B cell (primary cell): ENCODE measurements around the gene DSP. TPM values are rescaled to one million over a fixed set of nuclear protein-coding genes. Genes with fewer than 3 reads are reported as not detected.

Source experiments
- ATAC-seq: fragments of 200-7000 bp; cut with Tn5 transposase; one replicate; pipeline ENCODE4 v1.10.0; 2021; ENCODE audit warnings: low read depth, mild to moderate bottlenecking, moderate number of reproducible peaks, moderate library complexity
- CTCF ChIA-PET: fragments of 350-600 bp; sonication (Branson Sonifier 250); formaldehyde crosslinking; loops from one replicate; lab custom pipeline; 2021; ENCODE audit warnings: antibody characterized with exemption, inconsistent platforms; lab: Charles Lee
- POLR2A ChIA-PET: fragments of 350-600 bp; sonication (Branson Sonifier 250); formaldehyde crosslinking; loops from one replicate; lab custom pipeline; 2021; ENCODE audit warnings: antibody characterized with exemption; lab: Charles Lee
- DNase-seq: peaks from one replicate; pipeline ENCODE4 v3.0.0; 2013
- H2AFZ ChIP-seq: 2 replicates; pipeline ENCODE4 v1.6.1; 2012; ENCODE audit warnings: mild to moderate bottlenecking, low read depth, low read length; ENCODE audit not compliant: insufficient read depth, poor library complexity, severe bottlenecking
- H3K27ac ChIP-seq, 2 donors: 1 replicate in 1 of 2; 2 replicates in 1 of 2; pipeline ENCODE4 v1.5.1; 2012 to 2013; ENCODE audit warnings: low read length in 2 of 2, mild to moderate bottlenecking in 2 of 2, moderate library complexity in 1 of 2
- H3K27me3 ChIP-seq, 4 experiments: fragments of 200-600 bp in 1 of 4; sonication (generic) in 1 of 4; replicated peaks in 1 of 4; 1 replicate in 2 of 4; 2 replicates in 2 of 4; pipeline versions ENCODE4 v1.6.1 to v1.7.0; 2013 to 2016; ENCODE audit warnings: low read length in 3 of 4, mild to moderate bottlenecking in 2 of 4, mixed read lengths in 1 of 4, moderate library complexity in 1 of 4; ENCODE audit not compliant: insufficient read depth in 4 of 4, control insufficient read depth in 3 of 4; ENCODE audit errors: control extremely low read depth in 1 of 4
- H3K36me3 ChIP-seq, 2 experiments: replicated peaks in 1 of 2; 1 replicate in 1 of 2; 2 replicates in 1 of 2; pipeline versions ENCODE4 v1.6.1 to v1.7.1; 2013; ENCODE audit warnings: low read length in 1 of 2; ENCODE audit not compliant: insufficient read depth in 2 of 2, control insufficient read depth in 1 of 2; ENCODE audit errors: control extremely low read depth in 1 of 2, extremely low read depth in 1 of 2
- H3K4me1 ChIP-seq, 2 donors: fragments of 200-600 bp in 1 of 2; sonication (generic) in 1 of 2; 1 replicate in 1 of 2; 2 replicates in 1 of 2; pipeline versions ENCODE4 v1.5.1 to v1.6.1; 2013 to 2017; ENCODE audit warnings: low read length in 2 of 2; ENCODE audit not compliant: control insufficient read depth in 2 of 2, insufficient read depth in 2 of 2
- H3K4me2 ChIP-seq: replicated peaks from 2 replicates; pipeline ENCODE3; 2012; ENCODE audit warnings: mild to moderate bottlenecking, low read depth, low read length; ENCODE audit not compliant: poor library complexity, severe bottlenecking
- H3K4me3 ChIP-seq, 5 experiments: fragments of 200-600 bp in 1 of 5; sonication (generic) in 1 of 5; 1 replicate in 3 of 5; 2 replicates in 2 of 5; pipeline versions ENCODE4 v1.5.1 to v1.7.0; 2011 to 2016; ENCODE audit warnings: low read length in 4 of 5, mild to moderate bottlenecking in 4 of 5, low read depth in 2 of 5, control low read depth in 1 of 5, moderate library complexity in 1 of 5; ENCODE audit not compliant: insufficient read depth in 1 of 5; ENCODE audit errors: control extremely low read depth in 1 of 5, extremely low read depth in 1 of 5
- H3K79me2 ChIP-seq: fragments of 200-600 bp; sonication (generic); one replicate; pipeline ENCODE4 v1.6.0; 2016; ENCODE audit warnings: low read length; ENCODE audit not compliant: control insufficient read depth, insufficient read depth
- H3K9ac ChIP-seq: fragments of 200-600 bp; sonication (generic); 2 replicates; pipeline ENCODE4 v1.6.1; 2017; ENCODE audit warnings: mild to moderate bottlenecking, low read length, moderate library complexity
- H3K9me3 ChIP-seq, 3 donors: one replicate each; pipeline versions ENCODE4 v1.6.1 to v1.7.1; 2013; ENCODE audit warnings: low read length in 2 of 3; ENCODE audit not compliant: control insufficient read depth in 2 of 3, insufficient read depth in 1 of 3; ENCODE audit errors: control extremely low read depth in 1 of 3
- H4K20me1 ChIP-seq: 2 replicates; pipeline ENCODE4 v1.6.0; 2012; ENCODE audit warnings: mild to moderate bottlenecking, low read length; ENCODE audit not compliant: insufficient read depth, control insufficient read depth, poor library complexity, severe bottlenecking
- H3K27ac Mint-ChIP-seq: one replicate; pipeline ENCODE4 v1.8.0; 2021; ENCODE audit warnings: mixed read lengths
- H3K27me3 Mint-ChIP-seq: one replicate; pipeline ENCODE4 v1.8.0; 2021; ENCODE audit warnings: mixed read lengths
- H3K4me1 Mint-ChIP-seq: one replicate; pipeline ENCODE4 v1.8.0; 2021; ENCODE audit warnings: mixed read lengths
- H3K4me3 Mint-ChIP-seq: one replicate; pipeline ENCODE4 v1.8.0; 2021; ENCODE audit warnings: mixed read lengths
- H3K9me3 Mint-ChIP-seq: one replicate; pipeline ENCODE4 v1.8.0; 2022; ENCODE audit warnings: mixed read lengths; ENCODE audit not compliant: insufficient read depth
- EZH2 ChIP-seq: IDR thresholded peaks from 2 replicates; pipeline ENCODE4 v1.6.1; 2012; ENCODE audit warnings: borderline replicate concordance, low read depth, mild to moderate bottlenecking, moderate library complexity, low read length; ENCODE audit not compliant: insufficient read depth, poor library complexity, severe bottlenecking
- WGBS: methylation state at CpG from one replicate; pipeline ENCODE4 v1.1.5; 2013; ENCODE audit warnings: missing lambda C conversion rate; ENCODE audit not compliant: insufficient coverage; 5-methylcytosine and 5-hydroxymethylcytosine counted together
- intact Hi-C: fragments of 100-400 bp; cut with micrococcal nuclease; formaldehyde crosslinking; loops from one replicate; pipeline ENCODE4 v1.10.0; 2022
- polyA plus RNA-seq: library from polyadenylated mRNA; depleted of rRNA; stranded (reverse); fragments of >200 nt; gene quantifications from 2 replicates; pipeline ENCODE4 v1.2.3, GENCODE V29; 2012
- total RNA-seq, 2 donors: library from RNA; stranded (reverse); fragments of 120-200 nt in 1 of 2; gene quantifications; 1 replicate in 1 of 2; 2 replicates in 1 of 2; pipeline versions ENCODE4 v1.2.3 to v1.2.4, GENCODE V29; 2013 to 2022
- TF ChIP-seq, protein P1 (sequence below): fragments of 200-600 bp; IDR thresholded peaks from one replicate; pipeline ENCODE4 v1.8.0; 2022; ENCODE audit warnings: antibody characterized with exemption, mild to moderate bottlenecking

DSP gene
- total and polyA plus RNA-seq, 2 donors (not counting 1 experiment from before 2014, with no cell fraction given) = not detected

DNA sequence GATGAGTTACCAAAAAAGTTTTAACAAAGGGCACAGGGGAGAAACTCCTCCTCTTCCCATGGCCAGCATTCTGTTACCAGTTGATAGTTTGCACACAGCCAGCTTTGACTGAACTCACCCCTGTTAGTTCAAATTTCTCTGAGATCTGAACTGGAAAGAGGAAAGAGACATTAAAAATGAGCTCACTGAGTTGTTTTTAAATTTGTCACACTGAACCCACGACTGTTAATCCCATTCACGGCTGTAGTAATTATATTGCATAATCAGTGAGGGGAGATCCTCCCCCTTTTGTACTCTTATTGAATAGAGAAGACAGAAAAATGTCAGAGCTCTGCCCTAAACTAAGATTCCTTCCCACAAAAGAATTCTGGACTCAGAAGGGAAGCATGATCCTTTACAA lies 17.5 kb upstream of the DSP start:
- Histone ChIP-seq H3K27ac (no peak overlapping the region), H3K79me2 (no peaks in the 10 kb centered on the region), H3K4me2 (no peak overlapping the region), H3K9ac (no peak overlapping the region), H3K36me3 (no peaks in the 10 kb centered on the region), H3K9me3 (no peaks in the 10 kb centered on the region), H3K4me3 (no peak overlapping the region), H3K4me1 (no peaks in the 10 kb centered on the region), H2AFZ (no peak overlapping the region), H3K27me3 (peaks cover 0 to 14% (median 7%) of the 10 kb centered on the region in 4 experiments), H4K20me1 (no peaks in the 10 kb centered on the region)
- H3K4me3 Mint-ChIP-seq = no peak overlapping the region
- DNase-seq (no peak), ATAC-seq (no peak)
- ChIA-PET POLR2A (no interaction called here), CTCF (no interaction called here)
- no CpG with 5 or more reads among the region's 2 CpGs for WGBS
- H3K27ac Mint-ChIP-seq = no peak overlapping the region
- H3K9me3 Mint-ChIP-seq = no peaks in the 10 kb centered on the region
- peaks cover 61% of the 10 kb centered on the region for H3K27me3 Mint-ChIP-seq
- no peak for TF ChIP-seq EZH2
- TF ChIP-seq, protein P1, sequence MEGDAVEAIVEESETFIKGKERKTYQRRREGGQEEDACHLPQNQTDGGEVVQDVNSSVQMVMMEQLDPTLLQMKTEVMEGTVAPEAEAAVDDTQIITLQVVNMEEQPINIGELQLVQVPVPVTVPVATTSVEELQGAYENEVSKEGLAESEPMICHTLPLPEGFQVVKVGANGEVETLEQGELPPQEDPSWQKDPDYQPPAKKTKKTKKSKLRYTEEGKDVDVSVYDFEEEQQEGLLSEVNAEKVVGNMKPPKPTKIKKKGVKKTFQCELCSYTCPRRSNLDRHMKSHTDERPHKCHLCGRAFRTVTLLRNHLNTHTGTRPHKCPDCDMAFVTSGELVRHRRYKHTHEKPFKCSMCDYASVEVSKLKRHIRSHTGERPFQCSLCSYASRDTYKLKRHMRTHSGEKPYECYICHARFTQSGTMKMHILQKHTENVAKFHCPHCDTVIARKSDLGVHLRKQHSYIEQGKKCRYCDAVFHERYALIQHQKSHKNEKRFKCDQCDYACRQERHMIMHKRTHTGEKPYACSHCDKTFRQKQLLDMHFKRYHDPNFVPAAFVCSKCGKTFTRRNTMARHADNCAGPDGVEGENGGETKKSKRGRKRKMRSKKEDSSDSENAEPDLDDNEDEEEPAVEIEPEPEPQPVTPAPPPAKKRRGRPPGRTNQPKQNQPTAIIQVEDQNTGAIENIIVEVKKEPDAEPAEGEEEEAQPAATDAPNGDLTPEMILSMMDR = no peak
- peaks cover 2% of the 10 kb centered on the region for H3K4me1 Mint-ChIP-seq
- intact Hi-C loops = no loop called here

DNA sequence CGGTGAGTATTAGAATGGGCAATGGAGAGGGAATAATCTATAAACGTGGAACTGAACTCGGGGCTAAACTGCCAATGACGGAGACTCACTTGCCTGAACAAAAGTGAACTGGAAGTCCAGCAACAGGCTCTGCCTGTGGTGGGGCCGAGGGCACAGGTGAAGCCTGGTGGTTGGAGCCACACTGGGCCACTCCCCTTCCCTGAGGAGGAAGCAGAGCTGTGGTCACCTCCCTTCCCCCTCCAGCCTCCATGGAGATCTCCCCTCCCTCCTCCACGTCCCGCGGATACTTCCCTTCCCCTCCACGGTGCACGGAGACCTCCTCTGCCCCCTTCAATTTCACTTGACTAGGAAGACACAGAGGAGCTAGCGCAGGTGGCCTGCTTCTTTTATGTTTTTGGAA lies 14.7 kb upstream of the DSP start:
- no peaks in the 10 kb centered on the region for H3K9me3 ChIP-seq
- DNase-seq (no peak), ATAC-seq (no peak)
- H3K27ac Mint-ChIP-seq = no peak overlapping the region
- no peak overlapping the region for H3K9ac ChIP-seq
- H3K9me3 Mint-ChIP-seq = no peaks in the 10 kb centered on the region
- H3K4me3 ChIP-seq = no peak overlapping the region
- CTCF ChIA-PET = no interaction called here
- H3K27ac ChIP-seq = no peak overlapping the region
- no peak overlapping the region for H3K4me2 ChIP-seq
- peaks cover 2% of the 10 kb centered on the region for H3K4me1 Mint-ChIP-seq
- no peaks in the 10 kb centered on the region for H3K36me3 ChIP-seq
- no peaks in the 10 kb centered on the region for H3K79me2 ChIP-seq
- H2AFZ ChIP-seq = no peak overlapping the region
- 39% methylated on average over 10 of the region's 11 CpGs for WGBS
- H3K27me3 ChIP-seq = peaks cover 0 to 14% (median 6%) of the 10 kb centered on the region in 4 experiments
- TF ChIP-seq, protein P1 = no peak
- no peak for TF ChIP-seq EZH2
- H3K4me3 Mint-ChIP-seq = no peak overlapping the region
- intact Hi-C loops = no loop called here
- no peaks in the 10 kb centered on the region for H4K20me1 ChIP-seq
- H3K4me1 ChIP-seq = no peaks in the 10 kb centered on the region
- H3K27me3 Mint-ChIP-seq = peaks cover 71% of the 10 kb centered on the region
- POLR2A ChIA-PET = interaction anchor here (0.6 kb wide), 1 partner anchor 20 kb away, joined by 5 read pairs; no protein-coding TSS in a partner anchor
